Brain microvascular endothelial cell (primary cell): ENCODE data around the gene UBE2E2.

ENCODE experiments used
- DNase-seq: peaks from one replicate; pipeline ENCODE4 v3.0.0-alpha.2; 2020
- H3K27ac ChIP-seq: fragments of 250-450 bp; sonication (Bioruptor Pico); 2 replicates; pipeline ENCODE4 v1.5.1; 2020; ENCODE audit warnings: mild to moderate bottlenecking, moderate library complexity
- H3K27me3 ChIP-seq: fragments of 250-450 bp; sonication (Bioruptor Pico); replicated peaks from 2 replicates; pipeline ENCODE4 v1.5.1; 2020; ENCODE audit warnings: mild to moderate bottlenecking
- H3K36me3 ChIP-seq: fragments of 250-450 bp; sonication (Bioruptor Pico); replicated peaks from 2 replicates; pipeline ENCODE4 v1.5.1; 2020; ENCODE audit warnings: mild to moderate bottlenecking
- H3K4me3 ChIP-seq: 2 replicates; pipeline ENCODE4 v1.5.1; 2011; ENCODE audit warnings: low read depth, mild to moderate bottlenecking, control low read depth, low read length, moderate library complexity
- in situ Hi-C: cut with HindIII; loops from 2 replicates; pipeline ENCODE4 v1.10.0; 2017; ENCODE audit warnings: low sequenced_read_pairs, low pct_ligation_motif_present
- TF ChIP-seq, protein P1 (sequence below): IDR thresholded peaks from 2 replicates; pipeline ENCODE4 v1.5.1; 2011; ENCODE audit warnings: low read depth, mild to moderate bottlenecking, moderate library complexity, low read length, control low read depth, inconsistent platforms; ENCODE audit errors: missing control alignments

Gene UBE2E2

DNA sequence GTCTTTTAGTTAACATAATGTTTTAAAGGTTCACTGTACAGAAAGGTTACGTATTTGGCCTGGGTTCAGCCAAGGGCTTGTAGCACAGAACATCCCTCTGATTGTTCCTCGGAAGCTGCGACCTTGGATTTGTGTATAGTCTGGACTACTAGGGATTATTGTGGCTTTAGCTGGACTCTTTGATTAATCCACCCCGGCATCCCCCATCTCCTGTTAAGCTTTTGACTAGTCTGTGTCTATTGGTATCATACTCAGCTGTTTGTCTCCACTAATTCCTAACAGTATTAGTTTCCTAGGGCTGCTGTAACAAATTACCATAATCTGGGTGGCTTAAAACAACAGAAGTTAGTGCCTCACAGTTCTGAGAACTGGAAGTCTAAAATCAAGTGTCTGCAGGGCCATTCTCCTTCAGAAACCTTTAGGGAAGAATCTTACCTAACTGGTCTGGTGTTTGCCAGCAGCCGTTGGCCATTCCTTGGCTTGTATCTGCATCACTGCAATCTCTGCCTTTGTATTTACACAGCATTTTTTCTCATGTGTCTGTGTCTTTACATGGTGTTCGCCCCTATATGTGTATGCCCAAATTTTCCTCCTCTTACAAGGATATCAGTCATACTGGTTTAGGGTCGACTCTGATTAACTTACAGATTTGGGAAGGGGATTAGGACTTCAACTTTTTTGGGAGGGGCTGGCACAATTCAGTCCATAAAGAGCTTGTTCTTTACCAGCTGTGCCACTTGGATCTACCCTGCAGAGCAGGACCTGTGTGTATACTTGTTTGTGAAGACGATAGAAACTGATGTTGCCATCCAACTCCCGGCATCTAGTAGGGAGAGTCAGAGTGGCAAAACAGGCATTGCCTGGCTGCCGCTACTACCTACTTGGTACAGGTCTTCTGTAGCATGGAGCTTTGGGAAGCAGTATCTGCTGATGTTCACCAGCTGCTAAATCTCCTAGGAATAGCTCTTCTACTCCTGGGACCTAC is 117.8 kb downstream of the UBE2E2 start:
- no peak for DNase-seq
- in situ Hi-C loops, result no loop called here
- H3K27ac ChIP-seq, result no peak overlapping the region
- no peaks in the 10 kb centered on the region for H3K27me3 ChIP-seq
- H3K4me3 ChIP-seq, result no peak overlapping the region
- H3K36me3 ChIP-seq, result no peaks in the 10 kb centered on the region
- TF ChIP-seq, protein P1, sequence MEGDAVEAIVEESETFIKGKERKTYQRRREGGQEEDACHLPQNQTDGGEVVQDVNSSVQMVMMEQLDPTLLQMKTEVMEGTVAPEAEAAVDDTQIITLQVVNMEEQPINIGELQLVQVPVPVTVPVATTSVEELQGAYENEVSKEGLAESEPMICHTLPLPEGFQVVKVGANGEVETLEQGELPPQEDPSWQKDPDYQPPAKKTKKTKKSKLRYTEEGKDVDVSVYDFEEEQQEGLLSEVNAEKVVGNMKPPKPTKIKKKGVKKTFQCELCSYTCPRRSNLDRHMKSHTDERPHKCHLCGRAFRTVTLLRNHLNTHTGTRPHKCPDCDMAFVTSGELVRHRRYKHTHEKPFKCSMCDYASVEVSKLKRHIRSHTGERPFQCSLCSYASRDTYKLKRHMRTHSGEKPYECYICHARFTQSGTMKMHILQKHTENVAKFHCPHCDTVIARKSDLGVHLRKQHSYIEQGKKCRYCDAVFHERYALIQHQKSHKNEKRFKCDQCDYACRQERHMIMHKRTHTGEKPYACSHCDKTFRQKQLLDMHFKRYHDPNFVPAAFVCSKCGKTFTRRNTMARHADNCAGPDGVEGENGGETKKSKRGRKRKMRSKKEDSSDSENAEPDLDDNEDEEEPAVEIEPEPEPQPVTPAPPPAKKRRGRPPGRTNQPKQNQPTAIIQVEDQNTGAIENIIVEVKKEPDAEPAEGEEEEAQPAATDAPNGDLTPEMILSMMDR, result no peak

DNA sequence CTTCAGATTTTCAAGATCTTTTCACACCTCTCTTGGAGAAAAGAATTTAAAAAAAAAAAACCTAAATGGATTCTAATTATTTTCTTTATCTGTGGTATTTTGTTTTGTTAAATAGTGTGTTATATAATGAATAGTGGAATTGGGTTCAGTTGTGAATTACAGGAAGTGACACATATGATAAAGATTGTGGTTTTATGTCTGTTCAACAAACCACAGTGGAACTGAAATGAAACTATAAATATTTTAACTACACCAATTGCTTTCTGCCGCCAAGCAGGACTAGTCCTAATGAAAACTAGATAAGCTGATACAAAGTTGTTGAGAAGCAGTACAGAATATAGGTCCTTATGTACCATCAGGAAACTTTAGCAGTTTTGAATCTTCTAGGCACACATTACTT is 121.6 kb downstream of the UBE2E2 start:
- peak; percentile 29 for DNase-seq
- TF ChIP-seq, protein P1, result no peak
- in situ Hi-C loops, result no loop called here
- no peak overlapping the region for H3K4me3 ChIP-seq
- no peaks in the 10 kb centered on the region for H3K27me3 ChIP-seq
- no peak overlapping the region for H3K27ac ChIP-seq
- H3K36me3 ChIP-seq, result no peaks in the 10 kb centered on the region

DNA sequence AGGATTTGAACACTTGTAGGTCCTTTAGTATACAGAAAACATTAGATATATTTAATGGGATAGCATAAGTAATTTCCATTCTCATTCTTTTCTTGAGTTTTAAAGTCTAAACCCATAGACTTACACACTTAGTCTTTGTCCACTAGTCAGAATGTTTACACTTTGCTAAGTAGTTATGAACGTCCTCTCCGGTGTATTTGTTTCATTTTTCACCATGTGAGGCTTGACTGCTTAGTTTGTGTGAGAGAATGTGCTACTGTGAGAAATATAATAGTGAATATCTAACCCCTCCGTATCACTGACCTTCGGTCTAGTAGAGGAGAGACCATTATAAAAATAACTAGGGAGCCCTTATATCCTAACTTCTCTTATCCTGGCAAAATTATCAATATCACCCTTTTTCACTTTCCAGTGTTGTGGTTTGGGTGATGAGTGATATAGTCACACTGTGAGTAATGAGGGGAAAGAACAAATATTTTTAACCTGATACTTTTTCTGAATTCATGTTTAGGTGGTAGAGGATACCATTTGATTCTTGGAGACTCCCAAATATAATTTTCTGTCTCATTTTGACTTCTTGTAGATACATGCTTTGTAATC is 122.4 kb downstream of the UBE2E2 start:
- in situ Hi-C loops, result no loop called here
- TF ChIP-seq, protein P1, result no peak
- DNase-seq, result no peak

DNA sequence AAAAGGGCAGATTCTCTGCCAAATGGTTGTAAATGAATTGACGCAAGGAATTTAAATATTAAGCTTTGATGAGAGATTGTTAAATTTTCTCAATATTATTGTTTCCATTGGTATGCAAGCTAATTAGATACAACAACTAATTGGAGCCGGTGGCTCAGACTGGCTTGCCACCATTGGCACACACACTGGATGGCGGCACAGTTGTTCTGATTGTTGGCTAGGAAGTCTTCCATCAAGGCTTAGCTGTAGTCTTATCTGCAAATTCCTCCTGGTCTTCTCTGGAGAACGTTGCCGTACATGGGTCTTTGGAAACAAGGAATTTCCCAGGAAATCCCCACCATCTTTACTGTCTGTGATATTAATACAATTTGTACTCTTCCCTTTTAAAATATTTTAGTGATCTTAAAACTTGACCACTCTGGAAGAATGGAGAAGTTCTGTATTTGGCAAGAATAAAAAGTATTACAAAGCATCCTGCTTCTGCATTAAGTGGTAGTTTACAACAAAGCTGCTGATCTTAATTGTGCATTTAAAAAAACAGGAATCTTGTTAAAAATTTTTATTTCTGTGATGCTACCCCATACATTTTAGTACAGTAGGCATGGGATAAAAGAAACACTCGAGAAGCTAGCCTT is 126.5 kb downstream of the UBE2E2 start:
- TF ChIP-seq, protein P1, result no peak
- in situ Hi-C loops, result no loop called here
- Histone ChIP-seq H3K27ac (no peak overlapping the region), H3K36me3 (no peaks in the 10 kb centered on the region), H3K27me3 (no peaks in the 10 kb centered on the region), H3K4me3 (no peak overlapping the region)
- no peak for DNase-seq

More for the DNA sequence above, 122.4 kb downstream of the UBE2E2 start:
- no peak overlapping the region for H3K27ac ChIP-seq
- no peak overlapping the region for H3K4me3 ChIP-seq
- no peaks in the 10 kb centered on the region for H3K36me3 ChIP-seq
- H3K27me3 ChIP-seq, result no peaks in the 10 kb centered on the region

DNA sequence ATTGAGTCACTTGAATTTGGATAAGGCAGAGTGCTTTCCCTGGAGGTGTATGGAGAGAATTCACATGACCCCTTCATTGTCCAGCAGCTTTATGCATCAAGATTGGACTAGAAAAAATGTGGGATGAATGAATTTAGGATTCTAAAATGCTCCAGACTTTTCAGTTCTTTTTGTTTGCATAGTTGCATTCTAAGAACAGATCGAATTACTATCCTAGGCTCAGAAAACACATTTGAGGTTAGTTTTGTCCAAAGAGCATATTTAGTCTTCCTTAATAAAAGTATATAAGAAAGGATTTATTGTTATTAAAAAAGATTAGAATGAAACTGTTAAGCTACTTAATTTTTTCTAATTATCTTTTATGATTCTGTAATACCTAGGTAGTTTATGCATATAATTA is 127.4 kb downstream of the UBE2E2 start:
- Histone ChIP-seq H3K27ac (no peak overlapping the region), H3K36me3 (no peaks in the 10 kb centered on the region), H3K4me3 (no peak overlapping the region), H3K27me3 (no peaks in the 10 kb centered on the region)
- in situ Hi-C loops, result no loop called here
- DNase-seq, result no peak
- TF ChIP-seq, protein P1, result no peak
